H1 (cell line): ENCODE results near the gene POLA1. TPM values are rescaled to one million over a fixed set of nuclear protein-coding genes. Genes with fewer than 3 reads are reported as not detected.

ENCODE experiments used
- CTCF ChIA-PET: fragments of 300-600 bp; sonication (Branson Sonifier 250); formaldehyde crosslinking; loops from one replicate; lab custom pipeline; 2021; ENCODE audit not compliant: partially characterized antibody; lab: Charles Lee
- POLR2A ChIA-PET: fragments of 300-600 bp; sonication (Branson Sonifier 250); formaldehyde crosslinking; loops from one replicate; lab custom pipeline; 2021; ENCODE audit warnings: inconsistent platforms; ENCODE audit not compliant: partially characterized antibody; lab: Charles Lee
- DNase-seq, 2 experiments: peaks; one replicate each; pipeline versions ENCODE4 v3.0.0 to v3.0.0-alpha.2; 2010 to 2022; ENCODE audit warnings: low spot score in 2 of 2, low read depth in 1 of 2, mixed read lengths in 1 of 2
- FAIRE-seq: peaks from 2 replicates; lab custom pipeline; 2011; peaks lifted over from hg19 to GRCh38; lab: Jason Lieb, UNC
- H2AFZ ChIP-seq: 2 replicates; pipeline ENCODE4 v1.8.1; 2012; ENCODE audit warnings: low read length, inconsistent platforms
- H2AK5ac ChIP-seq: 2 replicates; pipeline ENCODE4 v1.6.1; 2013; ENCODE audit warnings: low read depth, low read length
- H2BK120ac ChIP-seq: replicated peaks from 2 replicates; pipeline ENCODE3; 2013; ENCODE audit warnings: low read depth, low read length, inconsistent platforms
- H2BK12ac ChIP-seq: 2 replicates; pipeline ENCODE4 v1.6.1; 2013; ENCODE audit warnings: low read depth, low read length
- H2BK15ac ChIP-seq: 2 replicates; pipeline ENCODE4 v1.6.1; 2013; ENCODE audit warnings: low read length
- H2BK20ac ChIP-seq: 2 replicates; pipeline ENCODE4 v1.6.1; 2013; ENCODE audit warnings: low read length
- H2BK5ac ChIP-seq: 2 replicates; pipeline ENCODE4 v1.6.1; 2013; ENCODE audit warnings: low read depth, low read length
- H3K14ac ChIP-seq: 2 replicates; pipeline ENCODE4 v1.6.1; 2013; ENCODE audit warnings: inconsistent platforms; ENCODE audit not compliant: insufficient read length
- H3K18ac ChIP-seq: 2 replicates; pipeline ENCODE4 v1.6.1; 2013; ENCODE audit warnings: low read length; ENCODE audit errors: extremely low read depth
- H3K23ac ChIP-seq: 2 replicates; pipeline ENCODE4 v1.6.1; 2013; ENCODE audit warnings: inconsistent platforms; ENCODE audit not compliant: insufficient read length
- H3K23me2 ChIP-seq: 2 replicates; pipeline ENCODE4 v1.6.1; 2013; ENCODE audit warnings: low read depth, low read length
- H3K27ac ChIP-seq: 2 replicates; pipeline ENCODE4 v1.6.1; 2011; ENCODE audit warnings: low read depth, low read length, inconsistent platforms
- H3K27me3 ChIP-seq, 4 experiments: replicated peaks in 1 of 4; 1 replicate in 1 of 4; 2 replicates in 3 of 4; pipeline versions ENCODE4 v1.6.1 to v1.8.1; 2011 to 2013; ENCODE audit warnings: low read length in 3 of 4, mild to moderate bottlenecking in 3 of 4, inconsistent platforms in 2 of 4, mixed read lengths in 2 of 4, moderate library complexity in 1 of 4; ENCODE audit not compliant: control insufficient read depth in 3 of 4, insufficient read depth in 3 of 4; ENCODE audit errors: extremely low read depth in 1 of 4
- H3K36me3 ChIP-seq, 4 experiments: 2 replicates each; pipeline versions ENCODE4 v1.6.1 to v1.8.1; 2011 to 2013; ENCODE audit warnings: mild to moderate bottlenecking in 4 of 4, low read length in 3 of 4, moderate library complexity in 2 of 4, control low read depth in 1 of 4, inconsistent platforms in 1 of 4; ENCODE audit not compliant: insufficient read depth in 4 of 4, control insufficient read depth in 2 of 4
- H3K4ac ChIP-seq: replicated peaks from 2 replicates; pipeline ENCODE3; 2013; ENCODE audit warnings: low read length, low read depth, mixed read lengths, inconsistent platforms; ENCODE audit not compliant: insufficient read length
- H3K4me1 ChIP-seq, 4 experiments: replicated peaks in 1 of 4; 1 replicate in 1 of 4; 2 replicates in 3 of 4; pipeline versions ENCODE4 v1.6.1 to v1.8.1; 2011 to 2013; ENCODE audit warnings: low read length in 3 of 4, inconsistent platforms in 2 of 4, mixed read lengths in 1 of 4; ENCODE audit not compliant: insufficient read depth in 4 of 4, control insufficient read depth in 3 of 4
- H3K4me2 ChIP-seq, 2 experiments: 2 replicates each; pipeline versions ENCODE4 v1.6.1 to v1.8.1; 2011 to 2013; ENCODE audit warnings: low read depth in 2 of 2, low read length in 2 of 2, control low read depth in 1 of 2, inconsistent platforms in 1 of 2, mild to moderate bottlenecking in 1 of 2; ENCODE audit not compliant: insufficient read depth in 1 of 2
- H3K4me3 ChIP-seq, 4 experiments: fragments of 200-600, 300-600 bp in 1 of 4; sonication (generic), shearing (Covaris generic), sonication (Bioruptor Twin) in 1 of 4; 2 replicates each; pipeline versions ENCODE4 v1.5.1 to v1.8.1; 2011 to 2016; ENCODE audit warnings: low read length in 4 of 4, low read depth in 3 of 4, control low read depth in 2 of 4, inconsistent platforms in 2 of 4, mild to moderate bottlenecking in 2 of 4, mixed read lengths in 1 of 4, moderate library complexity in 1 of 4; ENCODE audit not compliant: insufficient read depth in 2 of 4; ENCODE audit errors: extremely low read depth in 1 of 4
- H3K56ac ChIP-seq: replicated peaks from 2 replicates; pipeline ENCODE3; 2013; ENCODE audit warnings: low read depth, mild to moderate bottlenecking, mixed read lengths, low read length, inconsistent platforms; ENCODE audit not compliant: insufficient read length
- H3K79me1 ChIP-seq: 2 replicates; pipeline ENCODE4 v1.6.1; 2013; ENCODE audit warnings: low read depth, low read length, control low read depth
- H3K79me2 ChIP-seq, 2 experiments: 2 replicates each; pipeline versions ENCODE4 v1.6.1 to v1.8.1; 2012 to 2013; ENCODE audit warnings: low read length in 2 of 2, mild to moderate bottlenecking in 2 of 2, inconsistent platforms in 1 of 2; ENCODE audit not compliant: insufficient read depth in 2 of 2, control insufficient read depth in 1 of 2
- H3K9ac ChIP-seq, 4 experiments: replicated peaks in 1 of 4; 1 replicate in 1 of 4; 2 replicates in 3 of 4; pipeline versions ENCODE4 v1.6.1 to v1.8.1; 2011 to 2013; ENCODE audit warnings: low read depth in 3 of 4, low read length in 3 of 4, control low read depth in 2 of 4, mild to moderate bottlenecking in 2 of 4, moderate library complexity in 2 of 4, inconsistent platforms in 1 of 4; ENCODE audit errors: extremely low read depth in 1 of 4
- H3K9me3 ChIP-seq, 2 experiments: 2 replicates each; pipeline versions ENCODE4 v1.6.1 to v1.8.1; 2012 to 2013; ENCODE audit warnings: mild to moderate bottlenecking in 2 of 2, moderate library complexity in 2 of 2, control low read depth in 1 of 2, inconsistent platforms in 1 of 2, low read depth in 1 of 2, low read length in 1 of 2, mixed read lengths in 1 of 2; ENCODE audit not compliant: insufficient read depth in 2 of 2
- H4K20me1 ChIP-seq, 2 experiments: replicated peaks in 1 of 2; 2 replicates each; pipeline versions ENCODE3 to v1.8.1; 2011 to 2013; ENCODE audit warnings: inconsistent platforms in 2 of 2, low read length in 2 of 2, mild to moderate bottlenecking in 1 of 2; ENCODE audit not compliant: insufficient read depth in 2 of 2, control insufficient read depth in 1 of 2
- H4K5ac ChIP-seq: 2 replicates; pipeline ENCODE4 v1.6.1; 2013; ENCODE audit warnings: low read length, low read depth, mixed read lengths, inconsistent platforms; ENCODE audit not compliant: insufficient read length
- H4K8ac ChIP-seq: 2 replicates; pipeline ENCODE4 v1.8.0; 2013; ENCODE audit warnings: mild to moderate bottlenecking, moderate library complexity, low read length, inconsistent platforms; ENCODE audit not compliant: insufficient read depth; ENCODE audit errors: extremely low read depth
- H4K91ac ChIP-seq: replicated peaks from 2 replicates; pipeline ENCODE3; 2013; ENCODE audit warnings: low read length, mixed read lengths, inconsistent platforms; ENCODE audit not compliant: insufficient read length
- ASH2L ChIP-seq: fragments of 200-600, 300-600 bp; sonication (generic); IDR thresholded peaks from one replicate; pipeline ENCODE4 v1.7.1; 2017; ENCODE audit warnings: low read length
- BCL11A ChIP-seq, 2 experiments: IDR thresholded peaks; one replicate each; pipeline ENCODE4 v1.6.1; 2011; ENCODE audit warnings: low read depth in 2 of 2, low read length in 2 of 2, mild to moderate bottlenecking in 2 of 2
- GABPA ChIP-seq: IDR thresholded peaks from 2 replicates; pipeline ENCODE4 v1.6.1; 2011; ENCODE audit warnings: mild to moderate bottlenecking, low read length, moderate library complexity, borderline replicate concordance; ENCODE audit not compliant: insufficient read depth
- HDAC2 ChIP-seq, 2 experiments: fragments of 300-600 bp in 1 of 2; sonication (generic) in 1 of 2; IDR thresholded peaks; 2 replicates each; pipeline ENCODE4 v1.6.1; 2011 to 2012; ENCODE audit warnings: low read depth in 2 of 2, low read length in 2 of 2, mild to moderate bottlenecking in 2 of 2, moderate library complexity in 2 of 2, borderline replicate concordance in 1 of 2, inconsistent platforms in 1 of 2
- MAFK ChIP-seq: IDR thresholded peaks from 2 replicates; pipeline ENCODE4 v1.6.1; 2012; ENCODE audit warnings: low read depth, mild to moderate bottlenecking, improper control_type of control experiment, low read length
- RBBP5 ChIP-seq: IDR thresholded peaks from 2 replicates; pipeline ENCODE4 v1.7.1; 2012; ENCODE audit warnings: low read depth, mild to moderate bottlenecking, inconsistent platforms, low read length, moderate library complexity, borderline replicate concordance
- SP2 ChIP-seq: IDR thresholded peaks from 2 replicates; pipeline ENCODE4 v1.6.1; 2012; ENCODE audit warnings: mild to moderate bottlenecking, low read length, inconsistent platforms
- WGBS, 2 experiments: shearing (Covaris generic) in 1 of 2; methylation state at CpG; one replicate each; pipeline versions ENCODE4 v1.1.6 to v1.1.7; 2013 to 2015; ENCODE audit warnings: low lambda C conversion rate in 2 of 2, mixed read lengths in 2 of 2, inconsistent platforms in 1 of 2, low coverage in 1 of 2, missing lambda C conversion rate in 1 of 2; ENCODE audit not compliant: insufficient replicate concordance in 2 of 2, insufficient coverage in 1 of 2, insufficient read length in 1 of 2; ENCODE audit errors: extremely low coverage in 1 of 2, missing lambda C conversion rate in 1 of 2; 5-methylcytosine and 5-hydroxymethylcytosine counted together
- polyA plus RNA-seq, 7 experiments: library from polyadenylated mRNA; depleted of rRNA in 3 of 7; stranded (reverse) in 5 of 7; unstranded in 2 of 7; fragments of >200 nt in 5 of 7; fragments of 200-250 nt in 2 of 7; gene quantifications; 1 replicate in 5 of 7; 2 replicates in 1 of 7; 4 replicates in 1 of 7; pipeline versions ENCODE4 v1.2.1 to v1.2.3, GENCODE V29; 2011 to 2013; ENCODE audit warnings: missing spikeins in 2 of 7, mixed read lengths in 2 of 7
- total RNA-seq: library from RNA; stranded (reverse); fragmentation: NEBNext Ultra II Directional; extraction: Animal tissue kit (Norgen Biotek cat#: 25700); gene quantifications from 2 replicates; pipeline ENCODE4 v1.2.1, GENCODE V29; 2021

POLA1 gene
- total and polyA plus RNA-seq, 2 of the 8 experiments (the other 6 are each of a cell fraction or from before 2014, with no cell fraction given): 5.6 to 34.9 TPM

GRCh38 chrX:24839331-24839730 lies 145.6 kb downstream of the POLA1 start:
- Histone ChIP-seq H3K79me1 (no peaks in the 10 kb centered on the region), H3K36me3 (peaks cover 0 to 9% (median 0%) of the 10 kb centered on the region in 4 experiments; a peak in 3 of 8 replicates), H2AFZ (no peak overlapping the region), H3K14ac (no peak overlapping the region), H2BK20ac (no peak overlapping the region), H3K4me1 (peaks cover 0 to 2% (median 0%) of the 10 kb centered on the region in 4 experiments; a peak in 1 of 7 replicates), H2AK5ac (no peak overlapping the region), H3K18ac (no peak overlapping the region), H2BK5ac (no peak overlapping the region), H3K27me3 (no peaks in the 10 kb centered on the region), H3K9me3 (no peaks in the 10 kb centered on the region), H3K4me3 (no peak overlapping the region), H3K56ac (no peak overlapping the region), H4K20me1 (peaks cover 0 to 3% of the 10 kb centered on the region in 2 experiments), H4K5ac (no peak overlapping the region), H4K91ac (no peak overlapping the region), H3K23me2 (no peaks in the 10 kb centered on the region), H4K8ac (no peak overlapping the region), H3K23ac (no peak overlapping the region), H3K79me2 (no peaks in the 10 kb centered on the region), H2BK120ac (no peak overlapping the region), H3K4me2 (no peak overlapping the region), H2BK12ac (no peak overlapping the region), H3K9ac (no peak overlapping the region), H3K4ac (no peak overlapping the region), H3K27ac (no peak overlapping the region), H2BK15ac (no peak overlapping the region)
- 90% methylated on average over 4 of the region's 4 CpGs; no CpG with 5 or more reads in 1 of the 2 experiments for WGBS, 2 experiments
- ChIA-PET POLR2A (no interaction called here), CTCF (interaction anchor here (0.6 to 2.8 kb wide), 16 partner anchors 8 to 520 kb away, joined by 3 to 16 read pairs (median 4); no protein-coding TSS in a partner anchor)
- FAIRE-seq (no peak), DNase-seq (no peak)
- TF ChIP-seq SP2 (no peak), RBBP5 (no peak), MAFK (no peak), HDAC2 (IDR thresholded peaks at IDR 0.05; ENCODE audit: borderline replicate concordance in 1 of 2, low read depth in 2 of 2, low read length in 2 of 2) (no peak), GABPA (no peak), BCL11A (IDR thresholded peaks at IDR 0.05; ENCODE audit: low read depth in 2 of 2, low read length in 2 of 2) (no peak), ASH2L (no peak)
